Esophagus squamous epithelium (tissue), 4 donors: ENCODE measurements around the gene EPHA1.
A peak's percentile ranks its signal among the peaks of the same experiment; 100 is the strongest.

Experiments used
- CTCF ChIP-seq, 6 experiments: fragments of 450-650 bp in 4 of 6; fragments of 200-600 bp in 2 of 6; sonication (generic) in 2 of 6; IDR thresholded peaks; one replicate each; pipeline ENCODE4 v1.5.1; 2016 to 2019; ENCODE audit warnings: antibody characterized with exemption in 6 of 6, mild to moderate bottlenecking in 4 of 6, moderate library complexity in 4 of 6
- POLR2A ChIP-seq, 4 donors: fragments of 450-650 bp; IDR thresholded peaks; one replicate each; pipeline ENCODE4 v1.6.1; 2017; ENCODE audit warnings: antibody characterized with exemption in 4 of 4, mild to moderate bottlenecking in 4 of 4, moderate library complexity in 3 of 4

GRCh38 chr7:143381427-143382125, 27.1 kb downstream of the EPHA1 start:
- TF ChIP-seq CTCF (IDR thresholded peaks at IDR 0.05) (peak in 1 of 6 experiments; percentile 0), POLR2A (IDR thresholded peaks at IDR 0.05) (no peak)
